ENCODE data around the gene FBXO48. TPM values are rescaled to one million over a fixed set of nuclear protein-coding genes. Genes with fewer than 3 reads are reported as not detected.

Gene FBXO48
- total and polyA plus RNA-seq, 2 experiments from 2014 or later, result 1.1 to 1.3 TPM

GRCh38 chr2:68475110-68475509 is 8.0 kb upstream of the FBXO48 start:
- H2AFZ ChIP-seq, result no peak overlapping the region
- no peaks in the 10 kb centered on the region for H3K27me3 ChIP-seq (ENCODE audit: insufficient read depth)
- DNase-seq (ENCODE audit: low spot score) (no peak), ATAC-seq (no peak)
- H3K9me2 ChIP-seq (ENCODE audit: insufficient read depth), result no peaks in the 10 kb centered on the region; the same call in 1 of the 2 replicates
- peaks cover 4% of the 10 kb centered on the region; the same call in 1 of the 2 replicates for H4K20me1 ChIP-seq (replicated peaks; ENCODE audit: insufficient read depth)
- Mint-ChIP-seq H3K27ac (no peak overlapping the region), H3K4me3 (no peak overlapping the region), H3K27me3 (ENCODE audit: insufficient read depth, low read depth, poor library complexity) (no peaks in the 10 kb centered on the region), H3K36me3 (ENCODE audit: low read depth) (no peaks in the 10 kb centered on the region), H3K9me3 (no peaks in the 10 kb centered on the region), H3K4me1 (no peaks in the 10 kb centered on the region)
- no peaks in the 10 kb centered on the region for H3K36me3 ChIP-seq (ENCODE audit: insufficient read depth)
- peaks cover 11% of the 10 kb centered on the region; the same call in 1 of the 2 replicates for H3K79me2 ChIP-seq (replicated peaks; ENCODE audit: insufficient read depth)
- no peak for TF ChIP-seq REST (IDR thresholded peaks at IDR 0.05; ENCODE audit: unreplicated experiment)
- TF ChIP-seq NANOG (IDR thresholded peaks at IDR 0.05; ENCODE audit: borderline replicate concordance), result no peak
- TF ChIP-seq JUNB (IDR thresholded peaks at IDR 0.05; ENCODE audit: unreplicated experiment), result no peak
- TF ChIP-seq ETS1 (IDR thresholded peaks at IDR 0.05), result no peak
- TF ChIP-seq STAT1 (IDR thresholded peaks at IDR 0.05; ENCODE audit: unreplicated experiment), result no peak
- no peak for TF ChIP-seq ZNF462 (CRISPR knock-in tag; IDR thresholded peaks at IDR 0.05)
- TF ChIP-seq EZH2phosphoT487 (IDR thresholded peaks at IDR 0.05; ENCODE audit: unreplicated experiment), result no peak
- no peak for TF ChIP-seq ZNF114 (CRISPR knock-in tag; IDR thresholded peaks at IDR 0.05)
- no peak for TF ChIP-seq EZH2 (IDR thresholded peaks at IDR 0.05; ENCODE audit: low read depth, unreplicated experiment)
- TF ChIP-seq ZNF331 (CRISPR knock-in tag; IDR thresholded peaks at IDR 0.05; ENCODE audit: low read depth), result no peak
- TF ChIP-seq CTCF (conservative IDR thresholded peaks at IDR 0.05; ENCODE audit: low read depth in 2 of 2), result no peak
- TF ChIP-seq POLR2AphosphoS5 (IDR thresholded peaks at IDR 0.05; ENCODE audit: low read depth), result no peak
- TF ChIP-seq CREB1 (CRISPR knock-in tag; IDR thresholded peaks at IDR 0.05; ENCODE audit: low read depth), result no peak
- no peaks in the 10 kb centered on the region for H3F3A ChIP-seq (replicated peaks; ENCODE audit: low read depth)
- no peak overlapping the region for H3K27ac ChIP-seq (ENCODE audit: low read depth)
- H3K4me3 ChIP-seq, result no peak overlapping the region
- no peak overlapping the region for H3K4me2 ChIP-seq
- no peaks in the 10 kb centered on the region for H3K4me1 ChIP-seq (ENCODE audit: insufficient read depth)
